K562 treated with DMSO at 1 percent for 12 hours (cell line): ENCODE results near the gene CABP2. TPM values are rescaled to one million over a fixed set of nuclear protein-coding genes. Genes with fewer than 3 reads are reported as not detected.

Source experiments
- total RNA-seq: library from RNA; unstranded; fragments of 300-600 nt; gene quantifications from 2 replicates; pipeline ENCODE4 v1.2.3, GENCODE V29; 2022; ENCODE audit not compliant: insufficient read depth

Gene CABP2
- total RNA-seq: not detected in 2 replicates

DNA sequence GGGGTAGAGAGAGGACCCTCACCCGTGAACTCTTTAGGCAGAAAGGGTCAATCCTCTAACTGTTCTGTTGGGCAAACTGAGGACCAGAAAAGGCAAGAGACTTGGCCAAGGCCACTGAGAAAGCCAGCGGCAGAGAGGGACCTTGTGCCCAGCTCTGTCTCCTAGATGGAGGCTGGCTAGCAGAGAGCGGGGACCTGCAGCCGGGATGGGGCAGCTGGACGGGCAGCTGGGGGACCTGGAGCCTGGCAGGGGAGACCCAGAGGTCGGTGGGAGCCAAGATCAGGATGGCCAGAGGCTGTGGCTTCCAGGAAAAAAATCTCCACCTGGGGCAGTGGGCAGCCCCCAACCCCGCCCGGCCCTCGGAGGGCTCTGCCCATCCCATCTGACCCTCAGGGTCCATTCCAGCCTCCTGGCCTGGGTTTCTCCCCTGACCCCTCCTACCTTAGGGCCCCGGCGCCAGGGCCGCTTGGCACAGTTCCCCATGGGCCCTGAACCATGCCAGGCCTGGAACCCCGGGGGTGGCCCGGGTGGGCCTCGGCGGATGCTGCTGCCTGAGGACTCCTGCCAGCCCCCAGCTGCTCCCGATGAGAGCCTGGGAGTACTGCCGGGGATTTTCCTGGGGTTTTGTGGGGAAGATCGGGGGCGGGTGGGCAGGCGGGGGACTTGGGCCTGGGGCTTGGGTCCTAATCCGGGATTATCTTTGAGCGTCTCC is at the start of gene CABP2:
TSS of gene CABP2 (minus strand) at position 603 of the 712 bp plus-strand sequence. CDS start at position 483, 120 bp downstream.

DNA sequence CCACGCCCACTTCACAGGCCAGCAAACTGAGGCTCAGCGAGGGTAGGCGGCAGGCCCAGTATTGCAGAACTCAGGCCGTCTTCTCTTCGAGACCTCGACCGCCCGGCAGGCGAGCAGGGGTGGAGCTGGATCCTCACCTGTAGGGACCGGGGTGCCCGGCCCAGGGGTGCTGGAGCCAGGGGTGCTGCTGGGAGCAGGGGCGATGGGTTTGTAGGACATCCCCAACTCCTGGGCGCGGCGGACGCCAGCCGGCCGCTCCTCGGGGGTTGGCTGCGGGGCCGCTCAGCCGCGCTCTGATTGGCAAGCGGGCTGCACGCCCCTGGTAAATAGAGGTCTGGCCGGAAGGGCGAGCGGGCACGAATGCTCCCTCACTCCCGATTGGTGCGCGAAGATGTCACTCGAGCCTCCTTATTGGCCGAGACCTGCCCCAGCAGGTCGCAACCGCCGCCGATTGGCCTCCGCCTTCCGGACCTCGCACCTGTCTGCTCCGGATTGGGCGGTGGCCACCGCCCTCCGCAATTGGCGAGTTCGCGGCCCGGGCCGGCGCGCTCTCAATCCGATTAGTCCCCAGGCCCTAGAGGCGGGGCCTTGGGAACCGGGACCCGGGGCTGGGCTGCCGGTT is 15.3 kb downstream of the CABP2 start, which contains the start of gene CDK2AP2:
TSS of gene CDK2AP2 (minus strand) at position 299 of the 622 bp plus-strand sequence. CDS start at position 219, 80 bp downstream.

DNA sequence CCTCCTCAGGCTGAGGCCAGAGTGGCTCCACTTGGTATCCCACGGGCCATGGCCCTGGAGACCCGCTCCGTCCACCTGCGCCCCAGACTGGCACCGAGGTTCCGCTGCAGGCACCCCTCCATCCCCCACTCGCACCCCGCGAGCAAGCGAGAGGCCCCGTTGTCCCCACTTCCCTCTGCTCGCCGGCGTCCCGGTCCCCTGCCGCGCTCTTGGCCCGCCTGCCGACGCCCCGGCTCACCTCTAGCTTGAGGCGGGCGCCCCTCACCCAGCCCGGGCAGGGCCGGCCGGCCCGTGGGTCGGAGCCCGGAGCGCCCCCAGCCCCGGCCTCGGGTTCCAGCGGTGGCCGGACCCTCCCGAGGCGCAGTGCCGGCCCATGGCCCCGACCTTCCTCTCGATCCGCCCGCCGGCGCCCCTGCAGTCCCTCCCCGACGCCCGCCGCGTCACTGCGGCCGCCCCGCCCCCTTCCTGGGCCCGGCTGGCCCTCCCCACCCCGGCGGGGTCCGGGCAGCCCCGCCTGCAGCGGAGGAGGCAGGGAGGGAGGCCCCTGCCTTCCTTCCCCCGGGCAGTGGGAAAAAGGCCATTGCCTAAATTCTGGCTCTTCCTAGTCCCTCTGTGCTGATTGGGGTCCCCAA is 18.2 kb downstream of the CABP2 start, which contains the start of gene PITPNM1:
TSS of gene PITPNM1 (minus strand) at position 414 of the 632 bp plus-strand sequence. CDS start 1,183 bp downstream, outside the sequence.

DNA sequence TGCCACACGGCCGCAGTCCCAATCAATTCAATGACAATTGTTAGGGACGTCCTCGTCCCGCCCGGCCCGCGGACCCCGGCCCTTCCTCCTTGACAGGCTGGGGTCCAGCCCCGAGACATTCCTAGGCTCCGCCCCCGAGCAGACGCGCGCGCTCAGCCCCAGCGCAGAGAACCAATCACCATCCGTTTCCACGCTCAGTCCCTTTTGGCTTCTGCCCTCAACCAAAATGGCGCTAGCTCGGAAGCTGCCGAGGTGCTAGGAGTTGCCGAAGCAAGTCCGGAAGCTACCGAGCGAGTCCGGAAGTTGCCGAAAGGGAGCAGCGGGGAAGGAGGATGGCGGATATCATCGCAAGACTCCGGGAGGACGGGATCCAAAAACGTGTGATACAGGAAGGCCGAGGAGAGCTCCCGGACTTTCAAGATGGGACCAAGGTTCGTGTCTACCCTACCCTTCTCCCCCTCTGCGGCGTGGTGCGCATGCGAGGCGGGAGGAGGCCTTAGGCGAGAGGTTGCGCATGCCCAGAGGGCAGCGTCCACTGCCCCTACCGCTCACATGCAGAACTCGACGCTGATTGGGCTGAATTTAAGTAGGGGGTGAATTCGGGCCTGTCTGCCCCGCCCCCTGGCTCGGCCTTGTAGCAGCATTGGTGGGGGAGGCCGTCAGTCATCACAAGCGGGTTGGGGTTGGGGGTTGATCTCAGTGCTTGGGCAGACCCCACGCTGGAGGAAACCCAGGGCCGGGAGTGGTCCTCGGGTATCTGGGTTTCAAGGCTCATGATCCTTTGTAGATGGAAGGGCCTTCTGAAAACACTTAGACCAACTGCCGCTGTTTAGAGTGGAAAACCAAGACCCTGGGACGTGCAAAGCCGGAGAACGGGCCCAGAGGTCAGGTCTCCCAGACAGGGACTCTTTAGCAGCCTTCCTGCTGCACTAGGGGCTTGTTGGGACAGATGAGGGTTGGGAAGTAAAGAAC is 40.1 kb downstream of the CABP2 start, which contains the start of gene AIP:
TSS of gene AIP (plus strand) at position 200 of the 972 bp plus-strand sequence. CDS start at position 333, 133 bp downstream.

Other genes starting within 250 kb of the CABP2 start
- gene ANKRD13D, start 234.1 kb downstream of the CABP2 start, total RNA-seq: 53.9 and 69.9 TPM in 2 replicates
- gene SSH3, start 219.9 kb downstream of the CABP2 start, total RNA-seq: 2.9 and 3.3 TPM in 2 replicates
- 95.5 and 130 TPM in 2 replicates for gene POLD4, start 169.9 kb downstream of the CABP2 start, total RNA-seq
- gene CLCF1, start 149.8 kb downstream of the CABP2 start, total RNA-seq: 2.8 and 4.5 TPM in 2 replicates
- 33.4 and 59.3 TPM in 2 replicates for gene RAD9A, start 131.5 kb downstream of the CABP2 start, total RNA-seq
- gene PPP1CA, start 121.6 kb downstream of the CABP2 start, total RNA-seq: 313 and 351 TPM in 2 replicates
- gene TBC1D10C, start 119.4 kb downstream of the CABP2 start, total RNA-seq: 0.62 TPM in 1 of 2 replicates, not detected in the other
- gene CARNS1, start 107.8 kb downstream of the CABP2 start, total RNA-seq: not detected in 2 replicates
- gene RPS6KB2, start 95.0 kb downstream of the CABP2 start, total RNA-seq: 81.1 and 94.7 TPM in 2 replicates
- 1.8 and 4.2 TPM in 2 replicates for gene PTPRCAP, start 85.8 kb downstream of the CABP2 start, total RNA-seq
- 180 and 198 TPM in 2 replicates for gene CORO1B, start 80.0 kb downstream of the CABP2 start, total RNA-seq
- not detected in 2 replicates for gene GPR152, start 70.7 kb downstream of the CABP2 start, total RNA-seq
- gene CABP4, start 68.1 kb downstream of the CABP2 start, total RNA-seq: not detected in 2 replicates
- 21.4 and 32.1 TPM in 2 replicates for gene TMEM134, start 54.2 kb downstream of the CABP2 start, total RNA-seq
- 86.6 and 130 TPM in 2 replicates for gene AIP, start 40.4 kb downstream of the CABP2 start, total RNA-seq
- 28.6 and 34.2 TPM in 2 replicates for gene PITPNM1, start 18.1 kb downstream of the CABP2 start, total RNA-seq
- 103 and 111 TPM in 2 replicates for gene CDK2AP2, start 15.3 kb downstream of the CABP2 start, total RNA-seq
- 1,909 and 2,597 TPM in 2 replicates for gene GSTP1, start 60.4 kb upstream of the CABP2 start, total RNA-seq
- 208 and 271 TPM in 2 replicates for gene NDUFV1, start 83.5 kb upstream of the CABP2 start, total RNA-seq
- gene NUDT8, start 106.5 kb upstream of the CABP2 start, total RNA-seq: 18.2 and 22.5 TPM in 2 replicates
- gene TBX10, start 116.3 kb upstream of the CABP2 start, total RNA-seq: not detected in 2 replicates
- not detected in 2 replicates for gene ACY3, start 127.3 kb upstream of the CABP2 start, total RNA-seq
- gene ALDH3B2, start 151.2 kb upstream of the CABP2 start, total RNA-seq: not detected in 2 replicates